ENCODE measurements around the gene IMMP2L.
"Not testable (repeated sequence)": the region's sequence is repeated elsewhere in the genome, so short reads cannot be mapped to it uniquely, and the experiment has no call there.

The IMMP2L gene

DNA sequence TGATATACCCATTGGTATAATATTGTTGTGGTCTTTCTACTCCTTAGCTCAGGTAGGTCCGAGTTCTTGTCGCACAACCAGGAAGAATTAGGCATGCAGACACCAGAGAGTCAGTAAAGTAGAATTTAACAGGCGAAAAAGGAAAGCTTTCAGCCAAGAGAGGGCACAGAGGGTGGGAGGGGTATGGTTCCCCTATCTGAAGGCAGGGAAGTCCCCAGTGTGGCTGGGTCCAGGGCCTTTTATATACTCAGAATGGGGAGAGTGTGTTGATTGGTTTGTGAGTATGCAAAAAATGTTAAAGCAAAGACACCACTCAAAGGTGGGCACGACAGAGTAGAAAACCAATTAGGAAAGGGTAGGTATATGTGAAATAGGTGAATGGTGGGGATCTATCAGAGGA lies 53.9 kb downstream of the IMMP2L start:
- DNase-seq (ENCODE audit: low read depth), result no peak

DNA sequence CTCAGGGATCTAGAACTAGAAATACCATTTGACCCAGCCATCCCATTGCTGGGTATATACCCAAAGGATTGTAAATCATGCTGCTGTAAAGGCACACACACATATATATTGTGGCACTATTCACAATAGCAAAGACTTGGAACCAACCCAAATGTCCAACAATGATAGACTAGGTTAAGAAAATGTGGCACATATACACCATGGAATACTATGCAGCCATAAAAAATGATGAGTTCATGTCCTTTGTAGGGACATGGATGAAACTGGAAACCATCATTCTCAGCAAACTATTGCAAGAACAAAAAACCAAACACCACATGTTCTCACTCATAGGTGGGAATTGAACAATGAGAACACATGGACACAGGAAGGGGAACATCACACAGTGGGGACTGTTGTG lies 56.9 kb downstream of the IMMP2L start:
- not testable (repeated sequence) for DNase-seq (ENCODE audit: low read depth)

GRCh38 chr7:111501799-111502198 lies 60.5 kb downstream of the IMMP2L start:
- not testable (repeated sequence) for DNase-seq (ENCODE audit: low read depth)

GRCh38 chr7:111499027-111499426 lies 63.3 kb downstream of the IMMP2L start:
- peak; percentile 98 for DNase-seq (ENCODE audit: low read depth)

DNA sequence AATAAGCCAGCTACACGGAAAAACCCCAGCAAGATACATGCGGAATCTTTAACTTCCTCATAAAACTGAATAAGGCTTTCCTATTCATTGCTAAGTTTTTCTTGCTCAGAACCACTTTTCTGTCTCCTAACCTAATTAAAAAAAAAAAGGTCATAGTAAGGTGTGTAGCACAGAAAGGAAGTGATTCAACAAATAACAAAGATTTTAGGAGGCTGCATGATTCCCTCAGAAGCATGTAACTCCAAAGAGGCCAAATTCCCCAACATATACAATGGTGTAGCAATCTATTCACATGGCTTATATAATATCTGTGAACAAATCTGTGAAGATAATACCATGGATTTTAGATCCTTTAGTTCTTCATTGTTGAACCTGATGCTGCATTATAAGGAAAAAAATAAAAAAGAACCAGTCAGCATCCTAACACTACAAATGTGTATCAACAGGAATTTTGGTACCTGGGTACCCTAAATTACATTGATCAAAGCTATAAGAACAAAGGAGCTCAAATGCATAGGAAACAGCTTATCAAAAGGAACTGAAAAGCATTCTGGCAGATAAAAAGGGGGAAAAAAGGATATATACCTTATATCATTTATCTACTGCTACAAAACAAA lies 63.8 kb downstream of the IMMP2L start:
- DNase-seq (ENCODE audit: low read depth), result peak; percentile 9

DNA sequence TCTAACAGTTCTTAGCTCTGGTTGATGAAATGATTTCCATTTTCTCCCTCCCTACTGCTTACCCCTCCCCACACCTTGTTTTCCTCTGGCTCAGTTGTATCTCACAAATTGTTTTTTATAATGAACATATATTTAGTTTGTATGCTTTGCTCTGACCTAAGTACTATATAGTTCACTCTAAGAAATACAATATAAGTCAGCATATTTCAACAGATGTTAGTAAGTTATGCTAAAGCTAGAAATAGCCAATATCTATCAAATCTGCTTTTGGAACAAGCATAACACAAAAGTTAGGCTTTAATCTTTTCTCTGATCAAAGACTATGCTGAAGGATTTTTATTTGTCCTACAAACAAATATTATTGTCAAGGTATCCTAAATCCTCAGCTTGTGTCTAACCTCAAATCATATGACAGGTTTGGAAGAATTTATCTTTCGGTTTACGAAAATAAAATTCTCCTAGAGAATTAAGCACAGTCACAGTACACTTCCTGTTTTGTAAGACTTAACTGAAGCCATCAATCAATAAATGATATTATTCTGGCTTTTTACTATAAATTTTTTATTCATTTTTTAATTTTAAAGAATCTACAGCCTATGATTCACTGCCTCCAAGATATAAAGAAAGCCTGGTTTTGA lies 67.0 kb downstream of the IMMP2L start:
- no peak for DNase-seq (ENCODE audit: low read depth)

DNA sequence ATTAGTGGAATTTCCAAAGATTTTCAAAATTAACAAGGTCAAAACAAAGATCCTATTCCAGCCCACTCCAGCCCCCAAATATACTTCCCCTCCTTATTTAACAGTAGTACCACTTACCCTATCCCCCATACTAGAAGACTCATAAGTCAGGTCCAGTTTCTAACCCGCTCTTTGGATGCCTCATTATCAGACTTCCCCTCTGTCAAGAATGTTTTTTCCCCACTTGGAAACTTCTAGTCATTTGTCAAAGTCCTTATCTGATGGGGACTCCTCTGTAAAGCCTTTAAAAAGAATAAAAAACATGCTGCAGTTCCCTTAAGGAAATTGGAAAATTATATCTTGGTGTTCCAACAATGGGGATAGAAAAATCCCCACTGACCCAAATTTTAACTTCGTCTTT lies 70.1 kb downstream of the IMMP2L start:
- DNase-seq (ENCODE audit: low read depth), result no peak

DNA sequence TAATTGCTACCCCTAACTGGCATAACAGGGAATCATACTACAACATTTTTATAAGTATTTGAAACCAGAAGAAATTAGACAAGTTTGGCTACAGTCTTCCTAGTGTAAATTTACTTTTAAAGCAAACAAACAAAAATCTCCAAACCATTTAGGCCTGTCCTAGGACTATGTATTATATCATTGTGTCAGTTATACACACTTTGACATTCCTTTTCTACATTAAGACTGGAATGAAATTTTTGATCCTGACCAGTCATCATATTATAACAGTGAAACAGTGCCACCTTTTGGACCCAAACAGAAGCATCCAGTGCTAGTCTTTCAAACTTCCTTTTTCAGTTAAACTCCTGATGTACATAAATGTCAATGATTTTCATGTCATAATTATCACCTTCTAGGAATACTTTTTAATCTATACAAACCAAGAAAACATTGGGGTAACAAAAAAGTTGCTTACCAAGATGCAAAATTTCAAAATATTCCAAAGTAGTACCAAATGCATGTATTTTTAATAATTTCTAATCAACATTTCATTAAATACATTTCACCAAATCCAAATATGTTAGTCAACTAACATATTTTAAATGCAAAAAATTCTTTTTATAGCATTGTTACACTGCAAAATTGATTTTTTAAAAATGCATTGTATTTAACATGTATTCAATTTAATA lies 75.7 kb downstream of the IMMP2L start:
- DNase-seq (ENCODE audit: low read depth), result peak; percentile 70

GRCh38 chr7:111485701-111486380 lies 76.5 kb downstream of the IMMP2L start:
- DNase-seq (ENCODE audit: low read depth), result no peak

DNA sequence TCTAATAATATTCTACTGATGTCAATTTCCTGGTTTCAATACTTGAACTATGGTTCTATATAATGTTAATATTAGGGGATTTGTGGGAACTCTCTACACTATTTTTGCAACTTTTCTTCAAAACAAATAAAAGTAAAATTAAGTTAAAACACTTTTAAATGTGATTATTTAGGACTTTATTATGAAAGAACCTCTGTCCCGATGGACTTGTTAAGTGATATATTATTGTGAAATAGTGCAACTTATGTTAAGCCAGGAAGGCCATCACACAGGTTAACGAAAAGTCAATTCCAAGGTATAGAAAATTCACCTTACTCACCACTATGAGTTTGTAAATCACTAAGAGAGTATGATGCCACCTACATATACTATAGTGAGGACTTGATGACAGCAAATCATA lies 79.2 kb downstream of the IMMP2L start:
- DNase-seq (ENCODE audit: low read depth), result no peak

GRCh38 chr7:111477462-111478225 lies 84.6 kb downstream of the IMMP2L start:
- no peak for DNase-seq (ENCODE audit: low read depth)

- DNase-seq (ENCODE audit: low read depth), result no peak
Observed at GRCh38 chr7:111476586-111477293, 85.6 kb downstream of the IMMP2L start.

DNA sequence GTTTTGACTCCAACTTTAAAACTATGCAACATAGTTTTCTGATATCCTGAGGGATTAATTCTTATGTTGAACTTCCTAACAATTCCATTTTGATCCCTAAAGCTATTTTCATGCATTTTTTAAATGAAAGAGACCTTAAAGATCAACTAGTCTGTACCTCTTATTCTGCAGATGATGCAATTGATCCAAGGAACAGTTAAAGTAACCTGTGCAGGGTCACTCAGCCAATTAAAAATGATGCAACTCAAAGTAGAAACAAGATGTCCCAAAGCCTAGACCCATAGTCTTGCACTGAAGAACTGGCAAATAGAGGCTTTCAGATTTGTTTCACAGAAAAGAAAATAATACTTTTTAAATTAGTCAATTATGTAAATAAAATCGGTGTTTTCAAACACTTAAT lies 86.3 kb downstream of the IMMP2L start:
- no peak for DNase-seq (ENCODE audit: low read depth)

GRCh38 chr7:111475419-111475748 lies 86.9 kb downstream of the IMMP2L start:
- DNase-seq (ENCODE audit: low read depth), result no peak

GRCh38 chr7:111474723-111475418 lies 87.4 kb downstream of the IMMP2L start:
- no peak for DNase-seq (ENCODE audit: low read depth)

GRCh38 chr7:111473449-111474198 lies 88.7 kb downstream of the IMMP2L start:
- no peak for DNase-seq (ENCODE audit: low read depth)

DNA sequence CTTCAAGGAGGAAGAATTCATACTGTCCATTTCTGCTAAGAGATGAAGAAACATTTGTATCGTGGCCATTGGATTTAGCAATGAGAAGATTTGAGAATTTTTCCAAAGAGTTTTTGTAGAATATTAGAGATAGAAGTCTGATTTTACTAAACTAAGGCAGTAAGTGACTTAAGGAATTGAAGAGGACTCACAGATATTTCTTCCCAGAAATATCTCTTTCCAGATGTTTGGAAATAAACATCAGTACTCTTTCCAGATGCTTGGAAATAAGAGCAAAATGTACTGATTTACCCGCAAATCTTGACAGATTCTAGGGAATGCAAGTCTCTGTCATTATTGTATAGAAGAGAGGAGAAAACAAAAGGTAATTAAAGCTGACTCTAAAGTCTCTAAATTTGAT lies 91.3 kb downstream of the IMMP2L start:
- DNase-seq (ENCODE audit: low read depth), result no peak

DNA sequence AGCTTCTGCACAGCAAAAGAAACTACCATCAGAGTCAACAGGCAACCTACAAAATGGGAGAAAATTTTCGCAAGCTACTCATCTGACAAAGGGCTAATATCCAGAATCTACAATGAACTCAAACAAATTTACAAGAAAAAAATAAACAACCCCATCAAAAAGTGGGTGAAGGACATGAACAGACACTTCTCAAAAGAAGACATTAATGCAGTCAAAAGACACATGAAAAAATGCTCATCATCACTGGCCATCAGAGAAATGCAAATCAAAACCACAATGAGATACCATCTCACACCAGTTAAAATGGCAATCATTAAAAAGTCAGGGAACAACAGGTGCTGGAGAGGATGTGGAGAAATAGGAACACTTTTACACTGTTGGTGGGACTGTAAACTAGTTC lies 92.4 kb downstream of the IMMP2L start:
- not testable (repeated sequence) for DNase-seq (ENCODE audit: low read depth)

DNA sequence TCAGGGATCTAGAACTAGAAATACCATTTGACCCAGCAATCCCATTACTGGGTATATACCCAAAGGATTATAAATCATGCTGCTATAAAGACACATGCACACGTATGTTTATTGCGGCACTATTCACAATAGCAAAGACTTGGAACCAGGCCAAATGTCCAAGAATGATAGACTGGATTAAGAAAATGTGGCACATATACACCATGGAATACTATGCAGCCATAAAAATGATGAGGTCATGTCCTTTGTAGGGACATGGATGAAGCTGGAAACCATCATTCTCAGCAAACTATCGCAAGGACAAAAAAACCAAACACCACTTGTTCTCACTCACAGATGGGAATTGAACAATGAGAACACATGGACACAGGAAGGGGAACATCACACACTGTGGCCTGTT lies 96.5 kb downstream of the IMMP2L start:
- not testable (repeated sequence) for DNase-seq (ENCODE audit: low read depth)

GRCh38 chr7:111460695-111461094 lies 101.6 kb downstream of the IMMP2L start:
- no peak for DNase-seq (ENCODE audit: low read depth)

Data from ELR (cell line).